K562 (cell line): Measurements from ENCODE around the gene KCNN4. TPM values are rescaled to one million over a fixed set of nuclear protein-coding genes. Genes with fewer than 3 reads are reported as not detected.

Experiments
- ATAC-seq: fragments of 200-7000 bp; cut with Tn5 transposase; 3 replicates; pipeline ENCODE4 v1.9.1; 2020; ENCODE audit warnings: moderate library complexity
- BruUV-seq: library from RNA; stranded (reverse); fragments of 400-500 nt; replicated peaks from 2 replicates; lab custom pipeline; 2021; lab: Mats Ljungman, UMichigan
- CTCF ChIA-PET: fragments of 300-600 bp; formaldehyde crosslinking; extraction: SDS; loops from one replicate; lab custom pipeline; 2021; ENCODE audit warnings: low intra/inter-chr PET ratio; lab: Yijun Ruan, JAX
- POLR2A ChIA-PET: fragments of 300-600, 350-650 bp; sonication (Branson Sonifier 250); formaldehyde crosslinking; extraction: SDS; loops from one replicate; lab custom pipeline; 2021; ENCODE audit warnings: antibody characterized with exemption, inconsistent platforms; lab: Yijun Ruan, JAX
- DNase-seq, 4 experiments: peaks; one replicate each; pipeline versions ENCODE4 v3.0.0 to v3.0.0-alpha.2; 2011 to 2018; ENCODE audit warnings: low spot score in 3 of 4, mixed read lengths in 3 of 4; ENCODE audit errors: extremely low read depth in 1 of 4
- FAIRE-seq: peaks from 2 replicates; lab custom pipeline; 2011; peaks lifted over from hg19 to GRCh38; lab: Jason Lieb, UNC
- H2AFZ ChIP-seq: 2 replicates; pipeline ENCODE4 v1.6.0; 2011; ENCODE audit warnings: low read depth, low read length, control low read depth, inconsistent platforms
- H3K27ac ChIP-seq: fragments of 200-600 bp; 3 replicates; pipeline ENCODE4 v1.8.0; 2011; ENCODE audit warnings: low read depth, mild to moderate bottlenecking, control low read depth, inconsistent platforms, low read length, moderate library complexity, mixed read lengths; ENCODE audit errors: extremely low read depth
- H3K27me3 ChIP-seq, 2 experiments: fragments of 300-600 bp in 1 of 2; 2 replicates in 1 of 2; 3 replicates in 1 of 2; pipeline versions ENCODE4 v1.6.0 to v1.8.0; 2011; ENCODE audit warnings: inconsistent platforms in 2 of 2, low read length in 2 of 2, mild to moderate bottlenecking in 1 of 2, mixed read lengths in 1 of 2, moderate library complexity in 1 of 2; ENCODE audit not compliant: control insufficient read depth in 2 of 2, insufficient read depth in 2 of 2
- H3K36me3 ChIP-seq: fragments of 300-600 bp; 3 replicates; pipeline ENCODE4 v1.8.0; 2011; ENCODE audit warnings: mild to moderate bottlenecking, low read length, inconsistent platforms; ENCODE audit not compliant: control insufficient read depth, insufficient read depth
- H3K4me1 ChIP-seq, 2 experiments: fragments of 200-600 bp in 1 of 2; replicated peaks in 1 of 2; 2 replicates in 1 of 2; 3 replicates in 1 of 2; pipeline versions ENCODE4 v1.5.1 to v1.8.0; 2011; ENCODE audit warnings: inconsistent platforms in 2 of 2, low read length in 2 of 2, mild to moderate bottlenecking in 1 of 2, mixed read lengths in 1 of 2, moderate library complexity in 1 of 2; ENCODE audit not compliant: control insufficient read depth in 2 of 2, insufficient read depth in 2 of 2
- H3K4me2 ChIP-seq: 2 replicates; pipeline ENCODE4 v1.6.1; 2011; ENCODE audit warnings: low read length, control low read depth, inconsistent platforms, mixed read lengths; ENCODE audit not compliant: insufficient read depth
- H3K4me3 ChIP-seq: fragments of 200-600 bp; sonication (generic), shearing (Covaris generic); 2 replicates; pipeline ENCODE4 v1.5.1; 2016; ENCODE audit warnings: control low read depth, inconsistent platforms
- H3K79me2 ChIP-seq: fragments of 200-600 bp; 3 replicates; pipeline ENCODE4 v1.8.0; 2011; ENCODE audit warnings: low read length, inconsistent platforms; ENCODE audit not compliant: control insufficient read depth, insufficient read depth
- H3K9ac ChIP-seq, 2 experiments: 2 replicates each; pipeline versions ENCODE4 v1.6.0 to v1.6.1; 2011; ENCODE audit warnings: low read depth in 2 of 2, low read length in 2 of 2, control low read depth in 1 of 2, inconsistent platforms in 1 of 2, mild to moderate bottlenecking in 1 of 2, mixed read lengths in 1 of 2; ENCODE audit not compliant: insufficient read depth in 1 of 2
- H3K9me1 ChIP-seq: one replicate; pipeline ENCODE4 v1.6.0; 2011; ENCODE audit warnings: inconsistent platforms, mild to moderate bottlenecking, low read length, moderate library complexity; ENCODE audit not compliant: control insufficient read depth, insufficient read depth
- H3K9me3 ChIP-seq: replicated peaks from 2 replicates; pipeline ENCODE4 v1.5.1; 2011; ENCODE audit warnings: low read depth, low read length, inconsistent platforms; ENCODE audit not compliant: control insufficient read depth, insufficient read depth
- H4K20me1 ChIP-seq: replicated peaks from 2 replicates; pipeline ENCODE4 v1.6.1; 2011; ENCODE audit warnings: low read length, inconsistent platforms, mixed read lengths; ENCODE audit not compliant: control insufficient read depth, insufficient read depth
- KLF16 ChIP-seq: IDR thresholded peaks from 2 replicates; pipeline ENCODE4 v1.6.1; 2016; ENCODE audit warnings: antibody characterized with exemption
- NR2C2 ChIP-seq, 2 experiments: fragments of 200-800 bp in 1 of 2; sonication (Bioruptor generic) in 1 of 2; sonication (generic) in 1 of 2; formaldehyde crosslinking in 1 of 2; IDR thresholded peaks; 2 replicates each; pipeline versions ENCODE4 v1.6.1 to v1.8.0; 2016 to 2022; ENCODE audit warnings: mild to moderate bottlenecking in 1 of 2, missing compliant biosample characterization in 1 of 2, missing genetic modification characterization in 1 of 2, missing genetic modification reagents in 1 of 2
- RAD21 ChIP-seq, 2 experiments: fragments of 250-450 bp in 1 of 2; fragments of 450-650 bp in 1 of 2; sonication (Bioruptor Pico) in 1 of 2; formaldehyde crosslinking in 1 of 2; IDR thresholded peaks in 1 of 2; conservative IDR thresholded peaks in 1 of 2; 2 replicates each; pipeline versions ENCODE4 v1.4.0 to v1.8.0; 2020 to 2022; ENCODE audit warnings: mild to moderate bottlenecking in 2 of 2, moderate library complexity in 1 of 2
- SRSF1 ChIP-seq: fragments of 200-400 bp; formaldehyde crosslinking; IDR thresholded peaks from 2 replicates; pipeline ENCODE4 v1.6.1; 2017; ENCODE audit warnings: mild to moderate bottlenecking, low read depth, low read length, moderate library complexity
- STAG1 ChIP-seq: sonication (generic); formaldehyde crosslinking; IDR thresholded peaks from 2 replicates; pipeline ENCODE4 v1.5.0; 2020; ENCODE audit warnings: missing genetic modification reagents, borderline replicate concordance
- TFE3 ChIP-seq: fragments of 450-650 bp; formaldehyde crosslinking; IDR thresholded peaks from 2 replicates; pipeline ENCODE4 v1.4.0; 2020; ENCODE audit warnings: mild to moderate bottlenecking, mixed read lengths
- ZHX1 ChIP-seq: fragments of 150-350 bp; conservative IDR thresholded peaks from 2 replicates; pipeline ENCODE4 v1.6.1; 2014; ENCODE audit warnings: low read length
- ZNF511 ChIP-seq: sonication (generic); formaldehyde crosslinking; IDR thresholded peaks from 2 replicates; pipeline ENCODE4 v1.8.0; 2022; ENCODE audit warnings: mild to moderate bottlenecking, missing genetic modification reagents
- ZNF592 ChIP-seq: fragments of 450-650 bp; IDR thresholded peaks from 2 replicates; pipeline ENCODE4 v1.6.1; 2017; ENCODE audit warnings: antibody characterized with exemption, mild to moderate bottlenecking
- WGBS: fragments of 100-300 bp; shearing (Covaris generic); methylation state at CpG from one replicate; pipeline ENCODE4 v1.1.6; 2016; ENCODE audit warnings: low coverage, mixed read lengths; ENCODE audit not compliant: insufficient coverage; ENCODE audit errors: missing lambda C conversion rate; 5-methylcytosine and 5-hydroxymethylcytosine counted together
- in situ Hi-C: fragments of 300-500 bp; cut with MboI; formaldehyde crosslinking; loops from 4 replicates; pipeline ENCODE4 v1.15.0; 2018; ENCODE audit warnings: inconsistent platforms, mixed read lengths
- intact Hi-C: fragments of 100-400 bp; cut with micrococcal nuclease; formaldehyde crosslinking; loops from 2 replicates; pipeline ENCODE4 v1.14.2; 2022
- polyA plus RNA-seq, 8 experiments: library from polyadenylated mRNA; depleted of rRNA in 4 of 8; stranded (reverse) in 5 of 8; unstranded in 3 of 8; fragments of >200 nt; fragmentation: Nextera tagmentation in 2 of 8; fragmentation: Illumina TruSeq in 1 of 8; extraction: Ambion mirVana in 2 of 8; extraction: Trizol in 1 of 8; gene quantifications; 2 replicates each; pipeline versions ENCODE4 v1.2.1 to v1.2.3, GENCODE V29; 2011 to 2014; ENCODE audit warnings: inconsistent platforms in 1 of 8, missing spikeins in 1 of 8
- total RNA-seq, 7 experiments: library from RNA; depleted of rRNA in 6 of 7; stranded (reverse); fragments of >200 nt in 6 of 7; fragmentation: Illumina TruSeq in 2 of 7; extraction: Trizol in 2 of 7; gene quantifications; 2 replicates each; pipeline versions ENCODE4 v1.2.1 to v1.2.3, GENCODE V29; 2011 to 2021; ENCODE audit warnings: low replicate concordance in 1 of 7

KCNN4 gene
- total and polyA plus RNA-seq, 9 of the 15 experiments (the other 6 are each of a cell fraction or from before 2014, with no cell fraction given): 0.53 to 37.7 (median 25.9) TPM

- Histone ChIP-seq H3K27me3 (no peaks in the 10 kb centered on the region), H3K36me3 (no peaks in the 10 kb centered on the region), H3K4me1 (peaks cover 44 to 50% of the 10 kb centered on the region in 2 experiments), H4K20me1 (no peaks in the 10 kb centered on the region), H2AFZ (peak overlapping the region; percentile 95), H3K9me3 (no peaks in the 10 kb centered on the region), H3K9ac (peak overlapping the region; percentile 55 to 75), H3K27ac (peak overlapping the region; percentile 75), H3K9me1 (no peaks in the 10 kb centered on the region), H3K79me2 (peaks cover 21% of the 10 kb centered on the region), H3K4me2 (peak overlapping the region; percentile 64), H3K4me3 (no peak overlapping the region)
- ATAC-seq (peak; percentile 82), DNase-seq (peak; percentile 69 to 90 (median 73)), FAIRE-seq (peak; percentile 84)
- POLR2A ChIA-PET: interaction anchor here (0.7 to 1.5 kb wide), 5 partner anchors 9 to 106 kb away, joined by 3 to 5 read pairs (median 3); no protein-coding TSS in a partner anchor
- in situ Hi-C loops: loop anchor here (5.0 kb wide), 1 partner anchor 38 kb away; no protein-coding TSS in a partner anchor
- no TSS peak for BruUV-seq
- WGBS: 10% methylated on average over 10 of the region's 10 CpGs
- intact Hi-C loops: loop anchor here (1.0 to 5.0 kb wide), 4 partner anchors 11 to 118 kb away; no protein-coding TSS in a partner anchor
- CTCF ChIA-PET: interaction anchor here (0.7 to 2.5 kb wide), 5 partner anchors 17 to 117 kb away, joined by 3 to 58 read pairs (median 4); no protein-coding TSS in a partner anchor
- no peak for TF ChIP-seq SRSF1
- no peak for TF ChIP-seq ZNF511 (CRISPR knock-in tag)
- TF ChIP-seq KLF16: peak; percentile 75
- TF ChIP-seq RAD21 (CRISPR knock-in tag; conservative IDR thresholded peaks at IDR 0.05 in 1 of 2, IDR thresholded peaks at IDR 0.05 in 1 of 2): peak; percentile 95 to 98
- TF ChIP-seq ZNF592: peak; percentile 91
- TF ChIP-seq NR2C2 (CRISPR knock-in tag; IDR thresholded peaks at IDR 0.05): 0 out of 2 replicates have a peak, but pooled peaks have one; percentile 50
- peak; percentile 94 for TF ChIP-seq NR2C2 (tag; IDR thresholded peaks at IDR 0.05)
- TF ChIP-seq ZHX1: peak; percentile 68
- TF ChIP-seq TFE3: peak; percentile 2; the same call in 1 of the 2 replicates
- peak; percentile 57; the same call in 1 of the 2 replicates for TF ChIP-seq STAG1
Measured at GRCh38 chr19:43784981-43785808, 4.4 kb upstream of the KCNN4 start.
